Activated B cell treated with CpG ODN at 0.5 μM for 24 hours (primary cell): ENCODE data around the gene ERCC2. TPM values are rescaled to one million over a fixed set of nuclear protein-coding genes. Genes with fewer than 3 reads are reported as not detected.

ENCODE experiments used
- ATAC-seq: fragments of 200-7000 bp; cut with Tn5 transposase; one replicate; pipeline ENCODE4 v1.10.0; 2021; ENCODE audit warnings: low read depth, mild to moderate bottlenecking, moderate library complexity
- CTCF ChIA-PET: fragments of 350-600 bp; sonication (Branson Sonifier 250); formaldehyde crosslinking; loops from one replicate; lab custom pipeline; 2021; ENCODE audit warnings: antibody characterized with exemption; lab: Charles Lee
- POLR2A ChIA-PET: fragments of 350-600 bp; sonication (Branson Sonifier 250); formaldehyde crosslinking; loops from one replicate; lab custom pipeline; 2021; ENCODE audit warnings: antibody characterized with exemption; lab: Charles Lee
- DNase-seq: peaks from one replicate; pipeline ENCODE4 v3.0.0; 2022
- H3K27ac Mint-ChIP-seq: one replicate; pipeline ENCODE4 v1.8.0; 2020; ENCODE audit warnings: mixed read lengths
- H3K27me3 Mint-ChIP-seq: one replicate; pipeline ENCODE4 v1.8.0; 2021; ENCODE audit warnings: mixed read lengths
- H3K36me3 Mint-ChIP-seq: one replicate; pipeline ENCODE4 v1.8.0; 2021; ENCODE audit warnings: low read depth, mixed read lengths
- H3K4me1 Mint-ChIP-seq: one replicate; pipeline ENCODE4 v1.8.0; 2021; ENCODE audit warnings: mixed read lengths
- H3K4me3 Mint-ChIP-seq: one replicate; pipeline ENCODE4 v1.8.0; 2020; ENCODE audit warnings: mild to moderate bottlenecking, mixed read lengths
- H3K9me3 Mint-ChIP-seq: one replicate; pipeline ENCODE4 v1.8.0; 2020; ENCODE audit warnings: mixed read lengths
- CTCF ChIP-seq: fragments of 200-600 bp; IDR thresholded peaks from one replicate; pipeline ENCODE4 v1.8.0; 2022; ENCODE audit warnings: antibody characterized with exemption, mild to moderate bottlenecking
- intact Hi-C: fragments of 100-400 bp; cut with micrococcal nuclease; formaldehyde crosslinking; loops from one replicate; pipeline ENCODE4 v1.15.1; 2024
- total RNA-seq: library from RNA; stranded (reverse); gene quantifications from 2 replicates; pipeline ENCODE4 v1.2.3, GENCODE V29; 2022

ERCC2 gene
- total RNA-seq, 1 donor from 2014 or later: 29.8 TPM

GRCh38 chr19:45324349-45324907, 45.9 kb downstream of the ERCC2 start:
- peaks cover 32% of the 10 kb centered on the region for H3K27me3 Mint-ChIP-seq
- peaks cover 2% of the 10 kb centered on the region for H3K4me1 Mint-ChIP-seq
- no peaks in the 10 kb centered on the region for H3K9me3 Mint-ChIP-seq
- intact Hi-C loops: no loop called here
- CTCF ChIA-PET: no interaction called here
- no peaks in the 10 kb centered on the region for H3K36me3 Mint-ChIP-seq
- no peak overlapping the region for H3K27ac Mint-ChIP-seq
- no peak for TF ChIP-seq CTCF
- no peak for DNase-seq
- ATAC-seq: no peak
- H3K4me3 Mint-ChIP-seq: no peak overlapping the region
- POLR2A ChIA-PET: no interaction called here

- TF ChIP-seq CTCF: no peak
- ATAC-seq (no peak), DNase-seq (no peak)
- intact Hi-C loops: no loop called here
- CTCF ChIA-PET: no interaction called here
- Mint-ChIP-seq H3K27ac (no peak overlapping the region), H3K4me3 (no peak overlapping the region), H3K9me3 (no peaks in the 10 kb centered on the region), H3K36me3 (no peaks in the 10 kb centered on the region), H3K27me3 (peaks cover 29% of the 10 kb centered on the region), H3K4me1 (peaks cover 2% of the 10 kb centered on the region)
- POLR2A ChIA-PET: no interaction called here
Measured at GRCh38 chr19:45323671-45324081, 46.7 kb downstream of the ERCC2 start.

GRCh38 chr19:45322744-45323281, 47.6 kb downstream of the ERCC2 start, which contains the start of gene CKM:
TSS of gene CKM (minus strand) at chr19:45322875. CDS start at chr19:45319713, 3,162 bp downstream.
- ATAC-seq: no peak
- CTCF ChIA-PET: no interaction called here

GRCh38 chr19:45322311-45322710, 48.1 kb downstream of the ERCC2 start:
- intact Hi-C loops: no loop called here
- H3K27ac Mint-ChIP-seq: no peak overlapping the region
- no peak for TF ChIP-seq CTCF
- H3K27me3 Mint-ChIP-seq: peaks cover 30% of the 10 kb centered on the region
- H3K9me3 Mint-ChIP-seq: no peaks in the 10 kb centered on the region
- H3K36me3 Mint-ChIP-seq: no peaks in the 10 kb centered on the region
- DNase-seq (no peak), ATAC-seq (no peak)
- H3K4me3 Mint-ChIP-seq: no peak overlapping the region
- peaks cover 2% of the 10 kb centered on the region for H3K4me1 Mint-ChIP-seq
- ChIA-PET CTCF (no interaction called here), POLR2A (no interaction called here)

More at GRCh38 chr19:45322744-45323281, 47.6 kb downstream of the ERCC2 start, which contains the start of gene CKM:
- DNase-seq: no peak
- H3K9me3 Mint-ChIP-seq: no peaks in the 10 kb centered on the region
- H3K27me3 Mint-ChIP-seq: peaks cover 26% of the 10 kb centered on the region
- no peak within 1 kb of the TSS for H3K27ac Mint-ChIP-seq
- H3K36me3 Mint-ChIP-seq: no peaks in the 10 kb centered on the region
- TF ChIP-seq CTCF: no peak
- intact Hi-C loops: no loop called here
- POLR2A ChIA-PET: no interaction called here
- H3K4me3 Mint-ChIP-seq: no peak within 1 kb of the TSS
- peaks cover 2% of the 10 kb centered on the region for H3K4me1 Mint-ChIP-seq

- H3K4me1 Mint-ChIP-seq: peaks cover 2% of the 10 kb centered on the region
- no peak for TF ChIP-seq CTCF
- peaks cover 30% of the 10 kb centered on the region for H3K27me3 Mint-ChIP-seq
- ChIA-PET POLR2A (no interaction called here), CTCF (no interaction called here)
- no peaks in the 10 kb centered on the region for H3K9me3 Mint-ChIP-seq
- no peak overlapping the region for H3K4me3 Mint-ChIP-seq
- H3K36me3 Mint-ChIP-seq: no peaks in the 10 kb centered on the region
- ATAC-seq (no peak), DNase-seq (no peak)
- intact Hi-C loops: no loop called here
- H3K27ac Mint-ChIP-seq: no peak overlapping the region
Measured at GRCh38 chr19:45321848-45322247, 48.5 kb downstream of the ERCC2 start.
